GM21825 (cell line): ENCODE measurements around the gene HNRNPA1L2.
"Not testable (repeated sequence)": the region's sequence is repeated elsewhere in the genome, so short reads cannot be mapped to it uniquely, and the experiment has no call there.

Experiments
- ATAC-seq: cut with Tn5 transposase; IDR thresholded peaks from one replicate; pipeline ENCODE4 v1.9.1; 2021; ENCODE audit warnings: mild to moderate bottlenecking, moderate library complexity; ENCODE audit not compliant: unreplicated experiment

HNRNPA1L2 gene

GRCh38 chr13:52644108-52644507, 1.9 kb downstream of the HNRNPA1L2 start:
- ATAC-seq: no peak

- no peak for ATAC-seq
Observed at GRCh38 chr13:52646967-52647366, 4.7 kb downstream of the HNRNPA1L2 start.

DNA sequence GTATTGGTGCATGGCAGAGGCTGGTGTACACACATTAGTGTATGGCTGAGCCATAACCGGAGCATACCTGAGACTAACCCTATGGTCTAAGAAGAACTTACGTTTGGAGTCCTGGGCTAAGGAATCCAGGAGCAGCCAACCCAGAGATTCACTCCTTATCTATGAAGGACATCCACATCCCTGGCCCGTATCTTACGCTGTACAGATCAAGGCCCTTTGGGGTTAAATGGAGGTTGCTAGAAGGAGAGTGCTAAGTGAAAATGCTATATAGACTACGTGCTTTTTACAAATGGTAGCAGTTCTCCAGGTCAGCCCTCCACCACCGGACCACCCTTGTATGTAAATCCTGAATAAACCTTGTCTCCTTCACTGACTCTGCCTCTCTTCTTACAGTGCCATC, 8.5 kb downstream of the HNRNPA1L2 start:
- ATAC-seq: no peak

DNA sequence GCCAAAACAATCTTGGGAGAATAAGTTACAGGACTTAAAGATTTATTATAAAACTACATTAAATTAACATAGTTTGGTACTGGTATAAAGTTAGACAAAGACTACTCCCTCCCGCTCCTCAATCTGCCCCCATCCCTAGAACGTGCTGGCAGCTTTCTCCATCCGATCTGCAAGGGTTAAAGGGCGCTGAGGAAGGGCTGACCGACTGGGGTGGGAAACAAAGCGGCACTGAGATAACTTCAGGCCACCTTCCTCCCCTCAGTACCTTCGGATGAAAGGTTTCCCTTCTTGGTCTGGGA, 9.6 kb downstream of the HNRNPA1L2 start:
- ATAC-seq: peak; percentile 15

DNA sequence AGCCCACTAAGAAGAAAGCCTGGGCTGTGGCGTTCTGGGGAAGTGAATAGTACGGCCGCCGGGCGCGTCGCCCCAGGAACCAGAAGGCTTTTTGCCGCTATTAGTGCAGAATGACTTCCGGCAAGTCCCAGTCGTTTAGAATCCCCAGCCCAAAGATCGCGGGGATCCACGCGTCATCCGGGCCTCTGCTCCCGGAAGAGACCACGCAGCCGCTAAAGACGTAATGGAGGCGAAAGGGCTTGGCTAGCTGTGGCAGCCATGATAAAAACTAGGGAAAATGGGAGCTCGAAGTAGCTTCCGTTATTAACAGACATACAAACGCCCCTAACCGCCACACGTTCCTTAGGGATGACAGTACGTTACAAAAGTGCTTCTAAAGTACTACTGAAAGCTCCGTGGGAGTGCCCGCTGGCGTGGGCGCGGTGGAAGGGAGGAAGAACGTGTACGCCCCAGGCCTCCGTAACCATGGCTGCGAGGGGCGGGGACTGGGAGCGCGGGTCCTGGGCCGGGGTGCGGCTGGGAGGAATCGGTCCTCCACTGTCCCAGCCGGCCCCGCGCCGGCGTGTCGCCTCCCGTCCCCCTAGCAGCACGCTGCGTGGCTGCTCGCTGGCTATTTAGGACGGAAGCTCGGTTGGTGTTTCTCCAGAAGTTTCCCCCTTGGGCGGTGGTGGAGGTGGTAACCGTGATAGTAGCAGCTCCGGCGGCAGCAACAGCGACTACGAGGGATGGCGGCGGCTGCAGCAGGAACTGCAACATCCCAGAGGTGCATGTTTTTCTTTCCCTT, 10.2 kb downstream of the HNRNPA1L2 start, which contains the start of gene SUGT1:
Gene SUGT1 (plus strand): TSS at position 641 of the 784 bp plus-strand sequence. CDS start 85 bp downstream, at position 726.
- peak; percentile 95 for ATAC-seq

GRCh38 chr13:52652980-52653303, 10.7 kb downstream of the HNRNPA1L2 start:
- ATAC-seq: peak; percentile 33

DNA sequence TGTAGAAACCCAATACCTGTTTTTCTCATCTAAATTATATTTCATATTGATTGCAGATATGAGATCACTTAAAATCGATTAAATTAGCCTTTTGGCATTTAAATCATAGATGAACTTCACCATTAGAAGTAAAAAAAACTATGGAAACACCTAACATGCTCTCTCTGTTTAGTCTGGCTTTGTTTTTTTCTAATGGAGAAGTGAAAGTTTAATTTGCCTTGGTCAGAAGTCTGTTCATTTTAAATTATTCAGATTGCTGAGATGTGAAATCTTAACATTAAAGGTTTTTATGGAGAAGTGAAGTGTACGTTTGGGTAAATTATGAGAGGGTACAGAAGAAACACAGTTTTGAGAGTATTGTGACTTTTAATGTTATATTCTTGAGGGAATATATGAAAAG, 17.1 kb downstream of the HNRNPA1L2 start:
- no peak for ATAC-seq

- ATAC-seq: no peak
Observed at GRCh38 chr13:52664272-52664671, 22.0 kb downstream of the HNRNPA1L2 start.

- ATAC-seq: no peak
Observed at GRCh38 chr13:52665325-52665724, 23.1 kb downstream of the HNRNPA1L2 start.

- ATAC-seq: no peak
Observed at GRCh38 chr13:52669677-52670076, 27.4 kb downstream of the HNRNPA1L2 start.

DNA sequence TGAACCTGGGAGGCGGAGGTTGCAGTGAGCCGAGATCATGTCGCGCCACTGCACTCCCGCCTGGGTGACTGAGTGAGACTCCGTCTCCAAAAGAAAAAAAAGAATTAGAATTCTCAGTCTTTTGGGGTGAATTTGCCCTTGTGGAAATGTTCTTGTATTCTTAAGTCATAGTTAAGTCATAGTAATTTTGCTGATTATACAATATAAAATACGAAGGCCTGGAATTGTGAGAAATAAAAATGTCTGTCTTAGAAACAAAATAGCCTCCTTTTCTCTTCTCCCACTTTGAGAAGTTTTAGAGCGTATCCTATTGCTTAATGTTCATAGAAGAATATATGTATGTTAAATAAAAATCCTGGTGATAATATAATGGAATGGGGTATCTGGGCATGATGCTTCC, 28.5 kb downstream of the HNRNPA1L2 start:
- ATAC-seq: no peak

DNA sequence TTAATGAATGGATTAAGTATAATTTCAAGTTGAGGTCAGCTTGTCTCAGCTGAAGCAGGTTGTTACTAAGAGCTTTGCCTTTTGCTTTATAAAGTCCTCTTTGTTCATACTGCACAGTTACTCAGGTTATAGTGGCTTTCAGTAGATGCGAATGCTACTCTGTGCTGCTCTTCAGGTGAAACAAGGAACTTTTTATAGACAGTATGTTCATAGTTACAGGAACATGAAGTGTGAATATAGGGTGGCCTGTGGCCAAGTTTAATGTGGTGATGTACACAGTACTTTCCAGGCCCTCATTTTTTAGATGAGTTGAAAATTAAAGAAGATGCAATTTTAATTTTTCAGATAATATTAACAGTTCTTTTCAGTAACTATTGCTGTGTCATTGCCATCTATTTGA, 31.2 kb downstream of the HNRNPA1L2 start:
- no peak for ATAC-seq

DNA sequence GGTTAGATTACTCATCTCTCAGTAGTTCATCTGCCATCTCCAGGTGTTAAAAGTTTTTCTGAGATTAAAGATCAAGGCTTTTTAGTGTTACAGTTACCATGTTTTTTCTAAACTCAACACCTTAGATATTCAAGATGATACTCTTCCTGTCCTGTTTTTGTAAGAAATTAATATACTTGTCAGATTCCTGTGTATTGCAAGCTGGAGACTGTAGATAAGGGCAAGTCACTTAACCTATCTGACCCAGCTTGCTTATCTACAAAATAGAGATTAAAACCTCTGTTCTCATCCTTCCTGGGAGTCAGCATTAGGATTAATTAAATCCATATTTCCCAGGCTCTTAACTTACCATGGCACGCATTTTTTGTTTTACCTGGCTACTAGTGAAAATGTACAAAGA, 35.6 kb downstream of the HNRNPA1L2 start:
- ATAC-seq: no peak

DNA sequence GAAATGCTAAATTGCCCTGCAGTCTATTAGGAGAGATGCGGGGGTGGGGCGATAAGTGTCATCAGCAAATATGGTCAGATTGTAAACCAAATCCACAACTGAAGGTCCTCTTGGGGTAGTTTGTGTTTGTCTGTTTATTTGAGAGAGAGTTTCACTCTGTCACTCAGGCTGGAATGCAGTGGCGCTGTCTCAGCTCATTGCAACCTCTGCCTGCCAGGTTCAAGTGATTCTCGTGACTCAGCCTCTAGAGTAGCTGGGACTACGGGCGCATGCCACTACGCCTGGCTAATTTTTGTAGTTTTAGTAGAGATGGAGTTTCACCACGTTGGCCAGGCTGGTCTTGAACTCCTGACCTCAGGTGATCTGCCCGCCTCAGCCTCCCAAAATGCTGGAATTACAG, 43.6 kb downstream of the HNRNPA1L2 start:
- not testable (repeated sequence) for ATAC-seq

DNA sequence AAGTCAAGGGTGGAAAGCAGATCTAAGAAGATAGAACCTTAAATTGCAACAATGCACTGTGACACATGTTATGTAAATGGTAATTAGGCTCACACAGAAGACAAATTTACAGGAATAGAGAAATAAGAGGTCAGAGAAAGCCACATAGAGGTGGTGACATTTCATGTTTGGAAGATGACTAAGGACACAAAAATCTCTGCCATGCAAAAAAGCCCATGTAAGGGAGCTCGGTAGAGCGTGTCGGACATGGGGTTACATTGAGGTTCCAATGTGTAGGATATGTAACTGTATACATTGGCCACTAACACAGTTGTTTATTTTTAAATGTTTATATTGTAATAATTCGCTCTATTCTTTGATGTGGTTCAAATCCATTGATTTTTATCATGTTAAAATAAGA, 44.1 kb downstream of the HNRNPA1L2 start:
- no peak for ATAC-seq
